Upper lobe of left lung (tissue), 6 donors: ENCODE data around the gene MCF2L2. TPM values are rescaled to one million over a fixed set of nuclear protein-coding genes. Genes with fewer than 3 reads are reported as not detected.

Experiments used
- ATAC-seq, 2 donors: fragments of 200-7000 bp; cut with Tn5 transposase; one replicate each; pipeline ENCODE4 v1.9.1; 2022; ENCODE audit warnings: mild to moderate bottlenecking in 2 of 2, moderate library complexity in 2 of 2; ENCODE audit not compliant: low FRiP score in 2 of 2
- DNase-seq, 2 donors: peaks; one replicate each; pipeline ENCODE4 v3.0.0-alpha.2; 2019 to 2020
- H3K27ac ChIP-seq, 4 donors: fragments of 200-600 bp; sonication (generic); one replicate each; pipeline ENCODE4 v1.5.1; 2016 to 2019
- H3K27me3 ChIP-seq, 4 donors: fragments of 200-600 bp; sonication (generic); one replicate each; pipeline ENCODE4 v1.5.1; 2017 to 2019
- H3K36me3 ChIP-seq, 4 donors: fragments of 200-600 bp; sonication (generic); one replicate each; pipeline ENCODE4 v1.5.1; 2016 to 2019
- H3K4me1 ChIP-seq, 4 donors: fragments of 200-600 bp; sonication (generic); one replicate each; pipeline ENCODE4 v1.5.1; 2018 to 2019
- H3K4me3 ChIP-seq, 4 donors: fragments of 200-600 bp; sonication (generic); one replicate each; pipeline ENCODE4 v1.5.1; 2017 to 2019; ENCODE audit warnings: mild to moderate bottlenecking in 2 of 4, moderate library complexity in 1 of 4
- H3K9me3 ChIP-seq, 4 donors: fragments of 200-600 bp; sonication (generic); one replicate each; pipeline ENCODE4 v1.5.1; 2018 to 2019
- CTCF ChIP-seq, 6 experiments: fragments of 450-650 bp in 4 of 6; fragments of 200-600 bp in 2 of 6; sonication (generic) in 2 of 6; IDR thresholded peaks; one replicate each; pipeline ENCODE4 v1.5.1; 2016 to 2019; ENCODE audit warnings: antibody characterized with exemption in 6 of 6
- EP300 ChIP-seq, 4 donors: sonication (generic); formaldehyde crosslinking; IDR thresholded peaks; one replicate each; pipeline ENCODE4 v1.5.1; 2017; ENCODE audit warnings: antibody characterized with exemption in 4 of 4, control low read depth in 2 of 4
- POLR2A ChIP-seq, 4 donors: fragments of 450-650 bp; IDR thresholded peaks; one replicate each; pipeline ENCODE4 v1.5.1; 2016 to 2017; ENCODE audit warnings: antibody characterized with exemption in 4 of 4, mild to moderate bottlenecking in 2 of 4
- POLR2AphosphoS5 ChIP-seq, 2 donors: sonication (generic); formaldehyde crosslinking; IDR thresholded peaks; one replicate each; pipeline ENCODE4 v1.5.1; 2017; ENCODE audit warnings: antibody characterized with exemption in 2 of 2
- WGBS, 2 donors: methylation state at CpG; one replicate each; pipeline ENCODE4 v1.1.5; 2017 to 2018; 5-methylcytosine and 5-hydroxymethylcytosine counted together
- total RNA-seq, 6 donors: library from RNA; depleted of rRNA in 4 of 6; stranded (reverse); fragments of >200 nt in 4 of 6; gene quantifications; one replicate each; pipeline versions ENCODE4 v1.1.0 to v1.2.1, GENCODE V29; 2016 to 2021
- donor health status: DM: no; HTN: no; CAD: no; lungs with moderate emphysema.
- donor health status: DM: no; HTN: yes; CAD: no; lungs with severe emphysema.

The MCF2L2 gene
- total RNA-seq, 6 donors from 2014 or later: 0.22 to 2.0 (median 1.2) TPM

GRCh38 chr3:183338520-183338919 lies 89.9 kb downstream of the MCF2L2 start:
- Histone ChIP-seq H3K4me3 (no peak overlapping the region), H3K27me3 (no peaks in the 10 kb centered on the region), H3K9me3 (no peaks in the 10 kb centered on the region), H3K4me1 (no peaks in the 10 kb centered on the region), H3K36me3 (no peaks in the 10 kb centered on the region), H3K27ac (no peak overlapping the region)
- WGBS, 2 donors: 95 to 97% methylated on average over 7 of the region's 7 CpGs
- TF ChIP-seq POLR2AphosphoS5 (IDR thresholded peaks at IDR 0.05) (no peak), CTCF (IDR thresholded peaks at IDR 0.05) (no peak)
- ATAC-seq (no peak), DNase-seq (no peak)

GRCh38 chr3:183332487-183332886 lies 95.9 kb downstream of the MCF2L2 start:
- Histone ChIP-seq H3K27ac (no peak overlapping the region), H3K4me3 (no peak overlapping the region), H3K36me3 (no peaks in the 10 kb centered on the region), H3K4me1 (no peaks in the 10 kb centered on the region), H3K9me3 (no peaks in the 10 kb centered on the region), H3K27me3 (no peaks in the 10 kb centered on the region)
- WGBS, 2 donors: 93 to 96% methylated on average over 8 of the region's 8 CpGs
- TF ChIP-seq CTCF (IDR thresholded peaks at IDR 0.05) (no peak), POLR2AphosphoS5 (IDR thresholded peaks at IDR 0.05) (no peak)
- no peak for DNase-seq
- no peak for ATAC-seq

- Histone ChIP-seq H3K27me3 (no peaks in the 10 kb centered on the region), H3K4me3 (no peak overlapping the region), H3K4me1 (no peaks in the 10 kb centered on the region), H3K36me3 (no peaks in the 10 kb centered on the region), H3K9me3 (no peaks in the 10 kb centered on the region), H3K27ac (no peak overlapping the region)
- ATAC-seq (no peak), DNase-seq (no peak)
- TF ChIP-seq EP300 (IDR thresholded peaks at IDR 0.05) (no peak), CTCF (IDR thresholded peaks at IDR 0.05) (no peak), POLR2AphosphoS5 (IDR thresholded peaks at IDR 0.05) (no peak), POLR2A (IDR thresholded peaks at IDR 0.05) (no peak)
- 79 to 80% methylated on average over 3 of the region's 3 CpGs for WGBS, 2 donors
Measured at GRCh38 chr3:183331498-183331897, 96.9 kb downstream of the MCF2L2 start.

GRCh38 chr3:183330881-183331280 lies 97.5 kb downstream of the MCF2L2 start:
- TF ChIP-seq CTCF (IDR thresholded peaks at IDR 0.05) (no peak), POLR2AphosphoS5 (IDR thresholded peaks at IDR 0.05) (no peak), POLR2A (IDR thresholded peaks at IDR 0.05) (no peak), EP300 (IDR thresholded peaks at IDR 0.05) (no peak)
- H3K36me3 ChIP-seq: no peaks in the 10 kb centered on the region
- no peak overlapping the region for H3K4me3 ChIP-seq
- DNase-seq (no peak), ATAC-seq (no peak)
- WGBS, 2 donors: 90 to 95% methylated on average over 3 of the region's 3 CpGs
- H3K27ac ChIP-seq: no peak overlapping the region
- no peaks in the 10 kb centered on the region for H3K4me1 ChIP-seq
- no peaks in the 10 kb centered on the region for H3K27me3 ChIP-seq
- H3K9me3 ChIP-seq: no peaks in the 10 kb centered on the region

- H3K27me3 ChIP-seq: no peaks in the 10 kb centered on the region
- no peaks in the 10 kb centered on the region for H3K9me3 ChIP-seq
- H3K27ac ChIP-seq: no peak overlapping the region
- no peak for TF ChIP-seq CTCF (IDR thresholded peaks at IDR 0.05)
- no peak for TF ChIP-seq POLR2A (IDR thresholded peaks at IDR 0.05)
- TF ChIP-seq POLR2AphosphoS5 (IDR thresholded peaks at IDR 0.05): no peak
- no peak for TF ChIP-seq EP300 (IDR thresholded peaks at IDR 0.05)
- ATAC-seq (no peak), DNase-seq (no peak)
- 89 to 100% methylated on average over 1 of the region's 1 CpG for WGBS, 2 donors
- H3K36me3 ChIP-seq: no peaks in the 10 kb centered on the region
- H3K4me1 ChIP-seq: no peaks in the 10 kb centered on the region
- H3K4me3 ChIP-seq: no peak overlapping the region
Measured at GRCh38 chr3:183329543-183329942, 98.9 kb downstream of the MCF2L2 start.
